ENCODE results near the gene MRPS9.

The MRPS9 gene

GRCh38 chr2:105141099-105141614 is 103.3 kb downstream of the MRPS9 start:
- TF ChIP-seq CTCF (conservative IDR thresholded peaks at IDR 0.05) (no peak), ZFX (IDR thresholded peaks at IDR 0.05) (no peak)
- no peak overlapping the region for H3K27ac ChIP-seq

- H3K27ac ChIP-seq = no peak overlapping the region
- TF ChIP-seq ZFX (IDR thresholded peaks at IDR 0.05) = no peak
- no peak for TF ChIP-seq CTCF (conservative IDR thresholded peaks at IDR 0.05)
Measured at GRCh38 chr2:105142239-105142638, 104.4 kb downstream of the MRPS9 start.

GRCh38 chr2:105143094-105143466 is 105.2 kb downstream of the MRPS9 start:
- no peak overlapping the region for H3K27ac ChIP-seq
- TF ChIP-seq ZFX (IDR thresholded peaks at IDR 0.05) (no peak), CTCF (conservative IDR thresholded peaks at IDR 0.05) (no peak)

GRCh38 chr2:105143467-105144151 is 105.7 kb downstream of the MRPS9 start:
- H3K27ac ChIP-seq = no peak overlapping the region
- TF ChIP-seq ZFX (IDR thresholded peaks at IDR 0.05) (no peak), CTCF (conservative IDR thresholded peaks at IDR 0.05) (no peak)

GRCh38 chr2:105144152-105144940 is 106.5 kb downstream of the MRPS9 start:
- TF ChIP-seq CTCF (conservative IDR thresholded peaks at IDR 0.05) = no peak
- no peak for TF ChIP-seq ZFX (IDR thresholded peaks at IDR 0.05)
- H3K27ac ChIP-seq = no peak overlapping the region

- TF ChIP-seq CTCF (conservative IDR thresholded peaks at IDR 0.05) = no peak
- TF ChIP-seq ZFX (IDR thresholded peaks at IDR 0.05) = no peak
- no peak overlapping the region for H3K27ac ChIP-seq
Measured at GRCh38 chr2:105144941-105145300, 107.1 kb downstream of the MRPS9 start.

- TF ChIP-seq ZFX (IDR thresholded peaks at IDR 0.05) (no peak), CTCF (conservative IDR thresholded peaks at IDR 0.05) (no peak)
- H3K27ac ChIP-seq = no peak overlapping the region
Measured at GRCh38 chr2:105149272-105149671, 111.4 kb downstream of the MRPS9 start.
